ENCODE data around the gene IMPG2.

GRCh38 chr3:101325393-101326134, 5.2 kb upstream of the IMPG2 start:
- TF ChIP-seq CTCF (conservative IDR thresholded peaks at IDR 0.05; ENCODE audit: low read depth, low read length) (no peak), EZH2 (IDR thresholded peaks at IDR 0.05; ENCODE audit: borderline replicate concordance, low read depth, low read length, poor library complexity, severe bottlenecking) (no peak)

Data from A673 (cell line).